Common myeloid progenitor, CD34-positive (primary cell): Measurements from ENCODE around the gene PHACTR4. TPM values are rescaled to one million over a fixed set of nuclear protein-coding genes. Genes with fewer than 3 reads are reported as not detected.
"Not testable (repeated sequence)": the region's sequence is repeated elsewhere in the genome, so short reads cannot be mapped to it uniquely, and the experiment has no call there.

Source experiments
- CTCF ChIA-PET: fragments of 350-600 bp; sonication (Branson Sonifier 250); formaldehyde crosslinking; loops from one replicate; lab custom pipeline; 2021; ENCODE audit warnings: antibody characterized with exemption; lab: Charles Lee
- POLR2A ChIA-PET: fragments of 350-600 bp; sonication (Branson Sonifier 250); formaldehyde crosslinking; loops from one replicate; lab custom pipeline; 2021; ENCODE audit warnings: antibody characterized with exemption; lab: Charles Lee
- DNase-seq, 3 donors: peaks; one replicate each; pipeline versions ENCODE4 v3.0.0 to v3.0.0-alpha.2; 2013
- H3K27ac ChIP-seq, 2 experiments: 1 replicate in 1 of 2; 2 replicates in 1 of 2; pipeline ENCODE4 v1.7.0; 2013; ENCODE audit warnings: inconsistent platforms in 2 of 2, low read length in 2 of 2, mild to moderate bottlenecking in 2 of 2, low read depth in 1 of 2, moderate library complexity in 1 of 2; ENCODE audit not compliant: severe bottlenecking in 2 of 2, insufficient read depth in 1 of 2, poor library complexity in 1 of 2
- H3K27me3 ChIP-seq, 5 experiments: replicated peaks in 2 of 5; 1 replicate in 3 of 5; 2 replicates in 2 of 5; pipeline versions ENCODE4 v1.6.1 to v1.7.0; 2013; ENCODE audit warnings: low read length in 4 of 5, mild to moderate bottlenecking in 2 of 5, moderate library complexity in 2 of 5, inconsistent platforms in 1 of 5; ENCODE audit not compliant: insufficient read depth in 5 of 5, control insufficient read depth in 4 of 5
- H3K36me3 ChIP-seq, 4 experiments: 1 replicate in 2 of 4; 2 replicates in 2 of 4; pipeline versions ENCODE4 v1.6.1 to v1.7.0; 2013; ENCODE audit warnings: low read length in 3 of 4, control low read depth in 1 of 4, mild to moderate bottlenecking in 1 of 4; ENCODE audit not compliant: control insufficient read depth in 4 of 4, insufficient read depth in 4 of 4
- H3K4me1 ChIP-seq, 4 experiments: 1 replicate in 3 of 4; 2 replicates in 1 of 4; pipeline versions ENCODE4 v1.6.1 to v1.7.1; 2013; ENCODE audit warnings: low read length in 3 of 4, mild to moderate bottlenecking in 3 of 4, control low read depth in 1 of 4, inconsistent platforms in 1 of 4, moderate library complexity in 1 of 4; ENCODE audit not compliant: control insufficient read depth in 4 of 4, insufficient read depth in 4 of 4; ENCODE audit errors: control extremely low read depth in 1 of 4
- H3K4me3 ChIP-seq, 7 experiments: 1 replicate in 4 of 7; 2 replicates in 3 of 7; pipeline versions ENCODE4 v1.5.1 to v1.7.0; 2013; ENCODE audit warnings: mild to moderate bottlenecking in 7 of 7, low read length in 6 of 7, moderate library complexity in 6 of 7, inconsistent platforms in 2 of 7, low read depth in 2 of 7, control low read depth in 1 of 7; ENCODE audit not compliant: insufficient read depth in 4 of 7, control insufficient read depth in 1 of 7; ENCODE audit errors: extremely low read depth in 1 of 7
- H3K9me3 ChIP-seq, 5 experiments: 1 replicate in 4 of 5; 2 replicates in 1 of 5; pipeline versions ENCODE4 v1.6.1 to v1.7.1; 2013; ENCODE audit warnings: low read length in 4 of 5, mild to moderate bottlenecking in 2 of 5, inconsistent platforms in 1 of 5, low read depth in 1 of 5, moderate library complexity in 1 of 5; ENCODE audit not compliant: control insufficient read depth in 4 of 5, insufficient read depth in 2 of 5; ENCODE audit errors: control extremely low read depth in 1 of 5
- WGBS: methylation state at CpG from one replicate; pipeline ENCODE4 v1.1.5; 2013; ENCODE audit not compliant: insufficient coverage; 5-methylcytosine and 5-hydroxymethylcytosine counted together
- polyA plus RNA-seq: library from polyadenylated mRNA; unstranded; fragments of 120-200 nt; gene quantifications from one replicate; pipeline ENCODE4 v1.2.1, GENCODE V29; 2013

The PHACTR4 gene
- 59.3 TPM for polyA plus RNA-seq

- H3K27me3 ChIP-seq = no peaks in the 10 kb centered on the region
- POLR2A ChIA-PET = interaction anchor here (0.8 to 1.0 kb wide), 3 partner anchors 9 to 38 kb away, joined by 3 to 6 read pairs (median 3); no protein-coding TSS in a partner anchor
- H3K4me1 ChIP-seq = peaks cover 6 to 19% (median 16%) of the 10 kb centered on the region in 4 experiments
- DNase-seq = peak; percentile 81 to 86 (median 85)
- CTCF ChIA-PET = interaction anchor here (0.9 to 2.2 kb wide), 7 partner anchors 10 to 507 kb away, joined by 3 to 18 read pairs (median 3); no protein-coding TSS in a partner anchor
- no peaks in the 10 kb centered on the region for H3K36me3 ChIP-seq
- 0% methylated on average over 41 of the region's 61 CpGs for WGBS
- peak within 1 kb of the TSS; percentile 78 to 97 (median 92) for H3K4me3 ChIP-seq
- H3K9me3 ChIP-seq = no peaks in the 10 kb centered on the region
- peak within 1 kb of the TSS; percentile 80 to 95 for H3K27ac ChIP-seq
Measured at GRCh38 chr1:28369371-28370238, at the start of gene PHACTR4. TSS of gene PHACTR4 (plus strand) at chr1:28369740. CDS start at chr1:28407448, 37,708 bp downstream.

- Histone ChIP-seq H3K4me3 (no peak overlapping the region), H3K36me3 (no peaks in the 10 kb centered on the region), H3K4me1 (peaks cover 5 to 22% (median 10%) of the 10 kb centered on the region in 4 experiments), H3K27me3 (no peaks in the 10 kb centered on the region), H3K27ac (no peak overlapping the region), H3K9me3 (no peaks in the 10 kb centered on the region)
- CTCF ChIA-PET = interaction anchor here (1.0 kb wide), 1 partner anchor 37 kb away, joined by 5 read pairs; no protein-coding TSS in a partner anchor
- WGBS = 100% methylated on average over 2 of the region's 3 CpGs
- no peak for DNase-seq
- POLR2A ChIA-PET = no interaction called here
Measured at GRCh38 chr1:28322194-28322593, 47.3 kb upstream of the PHACTR4 start.

- ChIA-PET CTCF (no interaction called here), POLR2A (no interaction called here)
- no peak overlapping the region for H3K27ac ChIP-seq
Measured at GRCh38 chr1:28323720-28324119, 45.8 kb upstream of the PHACTR4 start.

GRCh38 chr1:28326515-28326914, 43.0 kb upstream of the PHACTR4 start:
- no peak overlapping the region for H3K4me3 ChIP-seq
- no peaks in the 10 kb centered on the region for H3K27me3 ChIP-seq
- peaks cover 2 to 6% (median 3%) of the 10 kb centered on the region in 4 experiments for H3K36me3 ChIP-seq
- DNase-seq = peak in 1 of 3 donors; percentile 21
- H3K27ac ChIP-seq = no peak overlapping the region
- peaks cover 9 to 46% (median 22%) of the 10 kb centered on the region in 4 experiments for H3K4me1 ChIP-seq
- ChIA-PET POLR2A (interaction anchor here (0.6 to 0.8 kb wide), 3 partner anchors 37 to 57 kb away, joined by 3 to 6 read pairs (median 3); no protein-coding TSS in a partner anchor), CTCF (interaction anchor here (1.1 to 3.4 kb wide), 7 partner anchors 9 to 78 kb away, joined by 4 to 12 read pairs (median 6); no protein-coding TSS in a partner anchor)
- H3K9me3 ChIP-seq = no peaks in the 10 kb centered on the region

More at GRCh38 chr1:28323720-28324119, 45.8 kb upstream of the PHACTR4 start:
- DNase-seq = peak in 1 of 3 donors; percentile 52
- H3K36me3 ChIP-seq = no peaks in the 10 kb centered on the region
- no peak overlapping the region for H3K4me3 ChIP-seq
- 13% methylated on average over 3 of the region's 3 CpGs for WGBS
- peaks cover 7 to 36% (median 17%) of the 10 kb centered on the region in 4 experiments for H3K4me1 ChIP-seq
- H3K9me3 ChIP-seq = no peaks in the 10 kb centered on the region
- H3K27me3 ChIP-seq = no peaks in the 10 kb centered on the region

- no peak overlapping the region for H3K4me3 ChIP-seq
- CTCF ChIA-PET = interaction anchor here (0.8 to 3.4 kb wide), 8 partner anchors 9 to 78 kb away, joined by 3 to 12 read pairs (median 6); no protein-coding TSS in a partner anchor
- DNase-seq = no peak
- 100% methylated on average over 2 of the region's 3 CpGs for WGBS
- peaks cover 2 to 11% (median 5%) of the 10 kb centered on the region in 4 experiments for H3K36me3 ChIP-seq
- no peak overlapping the region for H3K27ac ChIP-seq
- H3K4me1 ChIP-seq = peaks cover 9 to 46% (median 22%) of the 10 kb centered on the region in 4 experiments
- no peaks in the 10 kb centered on the region for H3K27me3 ChIP-seq
- no peaks in the 10 kb centered on the region for H3K9me3 ChIP-seq
- POLR2A ChIA-PET = interaction anchor here (0.6 to 0.8 kb wide), 3 partner anchors 38 to 58 kb away, joined by 3 to 6 read pairs (median 3); no protein-coding TSS in a partner anchor
Measured at GRCh38 chr1:28326984-28327383, 42.6 kb upstream of the PHACTR4 start.

- Histone ChIP-seq H3K36me3 (peaks cover 4 to 15% (median 7%) of the 10 kb centered on the region in 4 experiments), H3K4me1 (peaks cover 9 to 46% (median 22%) of the 10 kb centered on the region in 4 experiments)
- DNase-seq = peak in 1 of 3 donors; percentile 9
- H3K27me3 ChIP-seq, H3K4me3 ChIP-seq, H3K27ac ChIP-seq, H3K9me3 ChIP-seq: not testable (repeated sequence)
- ChIA-PET POLR2A (interaction anchor here (0.7 to 0.8 kb wide), 2 partner anchors 38 to 58 kb away, joined by 3 to 6 read pairs; no protein-coding TSS in a partner anchor), CTCF (interaction anchor here (0.8 to 3.4 kb wide), 9 partner anchors 10 to 79 kb away, joined by 3 to 19 read pairs (median 5); no protein-coding TSS in a partner anchor)
- WGBS = 90% methylated on average over 7 of the region's 11 CpGs
Measured at GRCh38 chr1:28327431-28327830, 42.1 kb upstream of the PHACTR4 start.
